Activated T-cell treated with anti-CD3 and anti-CD28 coated beads, Interleukin-2, amount 50 U/mL, for 72 hours (primary cell): ENCODE measurements around the gene GMDS. TPM values are rescaled to one million over a fixed set of nuclear protein-coding genes. Genes with fewer than 3 reads are reported as not detected.

Experiments used
- ATAC-seq, 2 donors: fragments of 150-1000 bp; cut with Tn5 transposase; replicated peaks in 1 of 2; 2 replicates each; pipeline ENCODE4 v1.10.0; 2021; ENCODE audit warnings: moderate library complexity in 2 of 2, mild to moderate bottlenecking in 1 of 2
- DNase-seq, 2 donors: peaks; one replicate each; pipeline ENCODE4 v3.0.0; 2021 to 2022; ENCODE audit warnings: mixed read lengths in 1 of 2
- H3K27ac Mint-ChIP-seq: one replicate; pipeline ENCODE4 v1.8.0; 2022; ENCODE audit warnings: mild to moderate bottlenecking, moderate library complexity, mixed read lengths
- H3K27me3 Mint-ChIP-seq: one replicate; pipeline ENCODE4 v1.8.0; 2022; ENCODE audit warnings: low read depth, mixed read lengths
- H3K36me3 Mint-ChIP-seq, 2 donors: one replicate each; pipeline ENCODE4 v1.8.0; 2022; ENCODE audit warnings: mixed read lengths in 2 of 2, mild to moderate bottlenecking in 1 of 2; ENCODE audit not compliant: insufficient read depth in 2 of 2
- H3K4me1 Mint-ChIP-seq: one replicate; pipeline ENCODE4 v1.8.0; 2022; ENCODE audit warnings: low read depth, mixed read lengths
- H3K4me3 Mint-ChIP-seq, 2 donors: one replicate each; pipeline ENCODE4 v1.8.0; 2022; ENCODE audit warnings: mild to moderate bottlenecking in 2 of 2, mixed read lengths in 2 of 2, moderate library complexity in 2 of 2
- H3K9me3 Mint-ChIP-seq, 2 donors: one replicate each; pipeline ENCODE4 v1.8.0; 2022; ENCODE audit warnings: mixed read lengths in 2 of 2
- total RNA-seq, 2 donors: library from RNA; stranded (reverse); gene quantifications; one replicate each; pipeline ENCODE4 v1.2.3, GENCODE V29; 2022

Gene GMDS
- total RNA-seq, 2 donors from 2014 or later = 23.8 to 33.0 TPM

DNA sequence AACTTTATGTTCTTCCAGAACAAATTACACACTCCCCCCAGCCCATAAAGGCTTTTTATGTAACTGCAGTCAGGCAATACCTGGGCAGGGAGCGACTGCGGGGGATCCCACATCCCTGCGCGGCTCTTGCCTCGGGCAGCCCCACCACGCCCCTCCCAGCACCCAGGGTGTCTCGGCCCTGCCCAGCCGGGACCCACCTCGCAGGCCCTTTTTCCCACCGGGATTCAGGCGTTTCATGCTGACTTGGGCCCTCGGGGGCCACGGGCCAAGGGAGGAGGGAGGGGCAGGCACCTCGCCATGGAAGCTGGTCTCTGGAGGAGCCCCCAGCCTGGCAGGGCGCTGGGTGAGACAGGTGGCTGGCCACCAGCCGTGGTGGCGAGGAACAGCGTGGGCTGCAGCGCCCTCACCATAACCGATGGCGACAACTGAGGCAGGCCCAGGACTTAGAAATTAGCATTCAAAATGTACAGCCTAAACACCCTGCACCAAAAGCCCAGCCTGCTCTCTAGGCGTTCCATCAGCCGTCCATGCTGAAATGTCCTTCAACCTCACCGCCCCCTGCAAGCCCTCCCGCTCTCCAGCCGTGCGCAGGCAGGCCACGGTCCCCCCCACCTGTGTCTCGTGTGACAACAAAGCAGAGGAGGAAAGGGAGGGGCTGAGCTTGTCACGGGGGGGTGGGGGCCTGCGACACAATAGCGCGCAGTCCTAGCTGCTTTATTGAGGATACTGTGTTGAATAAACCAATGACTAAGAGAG, 650.8 kb downstream of the GMDS start:
- no peak for ATAC-seq
- no peaks in the 10 kb centered on the region for H3K9me3 Mint-ChIP-seq
- peaks cover 75% of the 10 kb centered on the region for H3K27me3 Mint-ChIP-seq
- H3K27ac Mint-ChIP-seq = no peak overlapping the region
- H3K4me1 Mint-ChIP-seq = peaks cover 5% of the 10 kb centered on the region
- DNase-seq = no peak
- H3K4me3 Mint-ChIP-seq = no peak overlapping the region
- H3K36me3 Mint-ChIP-seq = no peaks in the 10 kb centered on the region

DNA sequence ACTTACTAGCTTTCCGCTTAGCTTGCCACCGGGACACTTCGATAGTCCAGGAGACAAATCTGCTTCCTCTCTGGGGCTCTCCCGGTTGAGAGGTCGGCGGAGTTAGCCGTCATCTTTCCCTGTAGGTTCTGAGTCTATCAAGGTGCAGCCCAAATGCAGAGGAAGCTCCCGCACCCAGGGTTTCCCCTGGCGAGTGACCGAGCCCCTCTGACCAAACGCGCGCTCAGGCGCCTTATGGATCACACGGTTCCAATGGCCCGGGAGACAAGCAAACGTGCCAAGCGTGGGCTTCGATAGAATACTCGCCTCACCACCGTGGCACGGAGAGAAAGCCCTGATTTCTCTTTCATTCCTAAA, 651.5 kb downstream of the GMDS start:
- Mint-ChIP-seq H3K27ac (no peak overlapping the region), H3K9me3 (no peaks in the 10 kb centered on the region), H3K4me3 (no peak overlapping the region), H3K27me3 (peaks cover 77% of the 10 kb centered on the region), H3K36me3 (no peaks in the 10 kb centered on the region), H3K4me1 (peaks cover 5% of the 10 kb centered on the region)
- DNase-seq (no peak), ATAC-seq (no peak)

DNA sequence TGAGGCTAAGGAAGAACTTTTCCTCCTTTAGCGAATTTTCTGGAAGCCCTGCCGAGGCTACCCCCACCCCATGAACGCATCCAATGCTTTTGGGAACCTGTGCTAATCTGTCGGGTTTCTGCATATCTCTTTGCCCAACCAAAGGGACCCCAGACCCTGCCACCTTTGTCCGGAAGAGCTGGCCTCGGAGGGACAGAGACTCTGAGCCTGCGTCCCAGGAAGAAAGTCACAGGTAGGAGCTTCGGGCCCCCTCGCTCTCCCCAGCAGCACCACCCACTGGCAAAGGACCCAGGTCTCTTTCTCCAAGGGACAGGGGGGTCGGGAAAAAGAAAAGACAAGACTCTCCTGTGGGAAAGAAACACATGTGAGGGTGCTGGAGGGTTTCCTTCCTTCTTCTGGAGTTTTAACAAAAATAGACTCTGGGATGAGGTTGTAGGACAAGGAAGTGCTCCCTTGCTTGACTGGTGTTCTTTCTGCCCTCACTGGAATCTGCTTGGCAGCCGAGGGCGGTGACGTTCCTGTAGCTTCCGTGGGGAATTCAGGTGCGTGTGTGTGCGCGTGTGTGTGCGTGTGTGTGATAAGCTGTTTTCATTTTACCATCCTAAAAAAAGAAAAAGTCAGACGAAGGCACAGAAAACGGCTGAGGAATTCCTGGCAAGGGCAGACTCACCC, 652.0 kb downstream of the GMDS start:
- no peak for DNase-seq
- Mint-ChIP-seq H3K4me3 (no peak overlapping the region), H3K27ac (no peak overlapping the region), H3K9me3 (no peaks in the 10 kb centered on the region), H3K4me1 (peaks cover 5% of the 10 kb centered on the region), H3K27me3 (peaks cover 76% of the 10 kb centered on the region), H3K36me3 (no peaks in the 10 kb centered on the region)
- no peak for ATAC-seq

DNA sequence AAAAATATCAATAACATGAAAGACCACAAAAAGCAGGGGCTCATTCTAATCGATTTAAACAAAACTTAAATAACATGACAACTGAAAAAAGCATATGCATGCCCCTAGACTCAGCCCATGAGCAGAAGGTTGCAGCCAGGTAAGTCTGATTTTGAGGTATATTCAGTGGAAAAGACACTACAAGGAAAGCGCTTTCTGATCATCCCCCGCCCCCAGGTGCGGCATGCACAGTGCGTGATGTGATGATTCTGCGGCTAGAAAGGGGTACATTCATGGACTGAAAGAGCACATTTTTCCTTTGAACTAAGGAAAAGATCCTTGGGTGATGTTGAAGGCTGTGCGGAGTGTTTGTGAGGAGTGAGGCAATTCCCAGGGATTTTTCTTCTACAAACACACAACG, 652.6 kb downstream of the GMDS start:
- Mint-ChIP-seq H3K27ac (no peak overlapping the region), H3K9me3 (no peaks in the 10 kb centered on the region), H3K27me3 (peaks cover 71% of the 10 kb centered on the region), H3K36me3 (no peaks in the 10 kb centered on the region), H3K4me1 (peaks cover 5% of the 10 kb centered on the region), H3K4me3 (no peak overlapping the region)
- ATAC-seq (no peak), DNase-seq (no peak)

DNA sequence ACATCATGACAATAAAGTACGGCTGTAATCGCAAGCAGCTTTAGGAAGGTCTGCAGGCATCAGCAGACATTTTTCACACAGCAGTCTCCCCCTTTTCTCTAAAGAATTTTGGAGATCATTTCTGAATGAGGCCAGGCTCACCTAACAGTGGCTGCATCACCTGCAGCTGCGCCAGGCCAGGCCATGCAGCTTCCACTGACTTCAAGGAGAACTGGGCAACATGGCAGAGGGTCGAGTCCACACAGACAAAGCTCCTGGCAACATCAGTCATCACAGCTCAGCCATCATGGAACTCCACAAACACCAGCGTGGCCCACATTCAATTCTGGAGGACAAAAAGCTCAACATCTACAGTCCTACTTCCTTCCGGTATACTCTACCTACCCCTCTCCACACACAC, 653.5 kb downstream of the GMDS start:
- Mint-ChIP-seq H3K4me3 (no peak overlapping the region), H3K27ac (no peak overlapping the region), H3K27me3 (peaks cover 61% of the 10 kb centered on the region), H3K4me1 (peaks cover 5% of the 10 kb centered on the region), H3K9me3 (no peaks in the 10 kb centered on the region), H3K36me3 (no peaks in the 10 kb centered on the region)
- DNase-seq (no peak), ATAC-seq (no peak)

DNA sequence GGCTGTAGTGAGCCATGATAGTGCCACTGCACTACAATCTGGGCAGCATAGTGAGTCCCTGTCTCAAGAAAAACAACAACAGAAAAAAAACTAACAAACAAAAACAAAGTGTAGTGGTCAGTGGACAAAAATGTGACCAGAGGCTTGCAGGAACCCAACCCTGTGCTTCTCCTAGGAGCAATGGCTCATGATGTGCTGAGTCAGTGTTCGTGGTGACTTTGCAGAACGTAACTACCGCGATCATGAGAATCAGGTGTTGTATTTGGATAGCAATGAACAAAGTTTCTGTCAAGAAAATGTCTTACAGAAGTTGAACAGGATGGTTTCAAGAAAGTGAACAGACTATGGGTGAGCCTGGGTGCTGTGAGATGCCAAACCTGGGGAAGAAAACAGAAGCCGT, 654.2 kb downstream of the GMDS start:
- H3K36me3 Mint-ChIP-seq = no peaks in the 10 kb centered on the region
- H3K27ac Mint-ChIP-seq = no peak overlapping the region
- H3K4me1 Mint-ChIP-seq = peaks cover 4% of the 10 kb centered on the region
- H3K4me3 Mint-ChIP-seq = no peak overlapping the region
- H3K9me3 Mint-ChIP-seq = no peaks in the 10 kb centered on the region
- H3K27me3 Mint-ChIP-seq = peaks cover 55% of the 10 kb centered on the region
- no peak for DNase-seq
- ATAC-seq = no peak

DNA sequence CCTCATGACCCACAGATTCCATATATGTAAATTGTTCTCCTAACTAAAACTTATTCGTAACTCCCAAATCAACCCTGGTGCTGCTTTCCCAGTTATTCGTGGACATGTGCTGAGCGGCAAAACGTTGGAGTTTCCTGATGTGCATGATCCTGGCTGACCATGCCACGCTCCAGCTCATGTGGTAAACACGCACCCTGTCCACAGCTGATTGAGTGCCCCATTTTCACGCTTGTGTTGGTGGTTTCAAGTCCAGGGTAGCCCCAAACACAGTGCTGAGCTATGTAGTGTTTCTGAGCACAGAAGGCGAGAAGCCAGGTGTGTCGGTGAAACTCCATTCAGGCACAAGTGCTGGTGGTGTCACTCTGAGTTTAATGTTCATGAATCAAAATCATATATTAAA, 654.8 kb downstream of the GMDS start:
- DNase-seq = no peak
- no peaks in the 10 kb centered on the region for H3K36me3 Mint-ChIP-seq
- H3K4me3 Mint-ChIP-seq = no peak overlapping the region
- no peaks in the 10 kb centered on the region for H3K4me1 Mint-ChIP-seq
- no peak for ATAC-seq
- no peak overlapping the region for H3K27ac Mint-ChIP-seq
- peaks cover 48% of the 10 kb centered on the region for H3K27me3 Mint-ChIP-seq
- H3K9me3 Mint-ChIP-seq = no peaks in the 10 kb centered on the region

DNA sequence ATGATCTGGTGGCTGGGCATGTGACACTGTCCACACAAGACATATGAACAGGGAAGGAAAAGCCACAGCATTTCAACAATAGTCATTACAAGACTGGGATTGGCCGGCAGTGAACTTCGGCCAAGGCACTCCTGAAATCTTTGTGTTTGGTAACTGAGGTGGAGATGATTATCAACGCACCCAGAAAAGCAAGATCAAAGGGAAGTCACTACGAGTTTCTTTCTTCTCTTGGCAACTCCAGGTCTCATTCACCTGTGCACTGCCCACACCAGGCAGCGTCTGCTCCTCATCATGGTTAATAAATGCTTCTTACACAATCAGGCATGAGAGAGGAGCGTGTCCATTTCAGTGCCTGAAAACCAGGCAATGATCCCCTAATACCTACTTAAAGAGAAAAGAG, 656.2 kb downstream of the GMDS start:
- no peaks in the 10 kb centered on the region for H3K36me3 Mint-ChIP-seq
- H3K27ac Mint-ChIP-seq = no peak overlapping the region
- no peak for ATAC-seq
- H3K27me3 Mint-ChIP-seq = peaks cover 42% of the 10 kb centered on the region
- no peaks in the 10 kb centered on the region for H3K4me1 Mint-ChIP-seq
- no peak overlapping the region for H3K4me3 Mint-ChIP-seq
- DNase-seq = no peak
- H3K9me3 Mint-ChIP-seq = no peaks in the 10 kb centered on the region

DNA sequence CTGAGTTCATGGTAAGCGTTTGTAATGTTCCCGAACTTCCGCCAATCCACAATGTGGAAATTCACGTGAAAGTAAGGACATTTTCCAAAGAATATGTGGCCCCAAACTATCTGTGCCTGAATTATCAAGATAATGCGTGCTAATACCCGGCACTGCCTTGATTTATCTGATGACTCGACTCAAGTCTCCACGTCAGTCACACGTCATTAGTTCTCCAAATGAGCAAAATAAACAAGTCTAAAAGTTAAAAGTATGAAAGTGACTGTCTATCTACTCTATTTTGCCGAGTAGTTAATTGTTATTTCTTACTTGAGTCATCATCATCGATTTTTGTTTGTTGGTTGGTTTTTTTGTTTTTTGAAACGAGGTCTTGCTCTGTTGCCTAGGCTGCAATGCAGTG, 657.4 kb downstream of the GMDS start:
- no peak for DNase-seq

DNA sequence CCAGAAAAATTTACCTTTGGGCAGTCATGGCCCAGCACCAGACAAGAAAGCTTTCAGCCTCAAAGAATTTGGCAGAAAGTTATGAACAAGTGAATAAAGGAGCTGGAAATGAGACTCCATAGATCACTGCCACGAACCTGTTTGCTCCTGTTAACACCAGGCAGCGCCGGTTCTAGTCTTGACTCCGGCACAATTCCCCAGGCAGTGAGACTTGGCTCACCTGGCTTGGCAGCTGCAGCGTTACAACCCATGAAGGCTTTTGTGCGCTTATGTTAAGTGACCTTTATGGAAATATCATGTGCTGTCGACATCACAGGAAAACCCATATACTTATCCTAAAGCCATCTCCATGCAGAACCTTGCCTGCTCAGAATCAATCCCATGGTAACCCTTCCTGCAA, 657.9 kb downstream of the GMDS start:
- no peaks in the 10 kb centered on the region for H3K36me3 Mint-ChIP-seq
- H3K27ac Mint-ChIP-seq = no peak overlapping the region
- no peaks in the 10 kb centered on the region for H3K9me3 Mint-ChIP-seq
- H3K4me1 Mint-ChIP-seq = no peaks in the 10 kb centered on the region
- ATAC-seq = no peak
- no peak overlapping the region for H3K4me3 Mint-ChIP-seq
- DNase-seq = no peak
- H3K27me3 Mint-ChIP-seq = peaks cover 26% of the 10 kb centered on the region

More for the DNA sequence above, 657.4 kb downstream of the GMDS start:
- Mint-ChIP-seq H3K36me3 (no peaks in the 10 kb centered on the region), H3K27ac (no peak overlapping the region), H3K4me1 (no peaks in the 10 kb centered on the region), H3K27me3 (peaks cover 30% of the 10 kb centered on the region), H3K4me3 (no peak overlapping the region), H3K9me3 (no peaks in the 10 kb centered on the region)
- ATAC-seq = no peak

DNA sequence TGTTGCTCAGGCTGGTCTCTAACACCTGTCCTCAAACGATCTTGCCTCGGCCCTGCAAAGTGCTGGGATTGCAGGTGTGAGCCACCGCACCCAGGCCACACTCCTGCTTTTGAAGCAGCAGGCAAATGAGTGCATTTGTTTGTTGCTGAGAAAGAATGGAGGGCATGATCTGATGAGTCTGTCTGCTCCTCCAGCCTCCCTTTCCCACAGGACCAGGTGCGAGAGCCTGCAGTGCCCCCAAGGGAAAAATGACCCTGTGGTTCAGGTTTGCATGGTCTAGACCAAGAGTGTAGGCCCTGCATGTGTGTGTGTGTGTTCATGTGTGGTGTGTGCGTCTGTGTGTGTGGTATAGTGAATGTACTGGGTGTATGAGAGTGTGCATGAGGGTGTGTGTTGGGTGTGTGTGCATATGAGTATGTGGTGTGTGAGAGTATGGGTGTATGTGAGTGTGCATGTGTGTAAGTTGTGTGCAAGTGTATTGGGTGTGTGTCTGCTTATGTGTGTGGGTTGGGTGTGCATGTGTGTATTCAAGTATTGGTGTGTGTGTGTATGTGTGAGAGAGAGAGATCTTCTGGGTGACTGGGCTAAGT, 658.4 kb downstream of the GMDS start:
- Mint-ChIP-seq H3K27ac (no peak overlapping the region), H3K9me3 (no peaks in the 10 kb centered on the region)
- ATAC-seq = no peak

DNA sequence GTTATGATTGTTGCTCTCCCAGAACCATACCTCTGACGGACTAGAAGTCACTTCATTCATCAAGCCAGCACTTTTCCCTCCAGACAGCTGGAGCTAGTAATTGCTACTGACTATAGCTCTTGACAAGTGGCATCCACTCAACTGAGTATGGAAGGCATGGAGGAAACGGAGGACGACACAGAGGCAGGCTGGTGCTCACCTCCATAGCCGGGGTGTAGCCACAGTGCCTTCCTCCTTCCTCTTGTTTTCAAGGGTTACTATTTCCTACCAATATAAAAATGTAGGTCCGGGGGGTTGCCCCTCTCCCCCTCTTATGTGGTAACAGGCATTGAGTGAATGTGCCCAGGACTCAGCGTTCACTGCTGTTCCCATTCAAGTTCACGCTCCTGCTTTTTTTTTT, 659.1 kb downstream of the GMDS start:
- H3K4me1 Mint-ChIP-seq = no peaks in the 10 kb centered on the region
- DNase-seq (no peak), ATAC-seq (no peak)
- H3K4me3 Mint-ChIP-seq = no peak overlapping the region
- no peaks in the 10 kb centered on the region for H3K9me3 Mint-ChIP-seq
- no peak overlapping the region for H3K27ac Mint-ChIP-seq
- H3K27me3 Mint-ChIP-seq = peaks cover 17% of the 10 kb centered on the region
- H3K36me3 Mint-ChIP-seq = no peaks in the 10 kb centered on the region

More for the DNA sequence above, 658.4 kb downstream of the GMDS start:
- DNase-seq = no peak
- no peaks in the 10 kb centered on the region for H3K36me3 Mint-ChIP-seq
- no peak overlapping the region for H3K4me3 Mint-ChIP-seq
- H3K4me1 Mint-ChIP-seq = no peaks in the 10 kb centered on the region
- H3K27me3 Mint-ChIP-seq = peaks cover 20% of the 10 kb centered on the region

DNA sequence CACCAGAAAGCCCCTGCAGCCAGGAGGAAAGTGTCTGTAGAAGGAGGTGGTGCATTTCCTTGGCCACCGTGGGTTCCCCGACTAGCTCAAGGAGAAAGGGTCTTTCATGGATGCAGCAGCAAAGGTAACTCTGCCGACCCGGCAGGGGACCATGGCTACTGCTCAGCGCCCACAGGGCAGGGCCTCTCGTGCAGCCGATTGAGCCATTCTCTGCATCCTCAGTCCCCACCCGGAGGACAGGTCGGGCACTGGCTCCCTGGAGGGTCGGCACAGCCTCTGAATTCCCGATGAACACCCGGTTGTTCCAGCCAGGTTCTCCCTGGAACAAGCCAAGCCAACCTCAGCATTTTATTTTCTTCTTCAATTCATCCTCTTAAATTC, 659.7 kb downstream of the GMDS start:
- no peaks in the 10 kb centered on the region for H3K36me3 Mint-ChIP-seq
- no peak for DNase-seq
- no peak overlapping the region for H3K27ac Mint-ChIP-seq
- no peaks in the 10 kb centered on the region for H3K9me3 Mint-ChIP-seq
- no peaks in the 10 kb centered on the region for H3K4me1 Mint-ChIP-seq
- H3K4me3 Mint-ChIP-seq = no peak overlapping the region
- peaks cover 17% of the 10 kb centered on the region for H3K27me3 Mint-ChIP-seq
- ATAC-seq = no peak
